ENCODE results near the gene ANKRD9.

GRCh38 chr14:102556098-102556677 lies 46.6 kb upstream of the ANKRD9 start:
- TF ChIP-seq, protein P1, sequence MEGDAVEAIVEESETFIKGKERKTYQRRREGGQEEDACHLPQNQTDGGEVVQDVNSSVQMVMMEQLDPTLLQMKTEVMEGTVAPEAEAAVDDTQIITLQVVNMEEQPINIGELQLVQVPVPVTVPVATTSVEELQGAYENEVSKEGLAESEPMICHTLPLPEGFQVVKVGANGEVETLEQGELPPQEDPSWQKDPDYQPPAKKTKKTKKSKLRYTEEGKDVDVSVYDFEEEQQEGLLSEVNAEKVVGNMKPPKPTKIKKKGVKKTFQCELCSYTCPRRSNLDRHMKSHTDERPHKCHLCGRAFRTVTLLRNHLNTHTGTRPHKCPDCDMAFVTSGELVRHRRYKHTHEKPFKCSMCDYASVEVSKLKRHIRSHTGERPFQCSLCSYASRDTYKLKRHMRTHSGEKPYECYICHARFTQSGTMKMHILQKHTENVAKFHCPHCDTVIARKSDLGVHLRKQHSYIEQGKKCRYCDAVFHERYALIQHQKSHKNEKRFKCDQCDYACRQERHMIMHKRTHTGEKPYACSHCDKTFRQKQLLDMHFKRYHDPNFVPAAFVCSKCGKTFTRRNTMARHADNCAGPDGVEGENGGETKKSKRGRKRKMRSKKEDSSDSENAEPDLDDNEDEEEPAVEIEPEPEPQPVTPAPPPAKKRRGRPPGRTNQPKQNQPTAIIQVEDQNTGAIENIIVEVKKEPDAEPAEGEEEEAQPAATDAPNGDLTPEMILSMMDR (IDR thresholded peaks at IDR 0.05): no peak
- no peak for TF ChIP-seq POLR2A (IDR thresholded peaks at IDR 0.05)
- no peak for TF ChIP-seq EP300 (IDR thresholded peaks at IDR 0.05)

Data from ovary (tissue), 3 donors.